ENCODE measurements around the gene RGPD8.
"Not testable (repeated sequence)": the region's sequence is repeated elsewhere in the genome, so short reads cannot be mapped to it uniquely, and the experiment has no call there.

RGPD8 gene

GRCh38 chr2:112434890-112435715 is 1.7 kb upstream of the RGPD8 start:
- not testable (repeated sequence) for DNase-seq

GRCh38 chr2:112433932-112434730 is 686 bp upstream of the RGPD8 start:
- no peak for DNase-seq

- not testable (repeated sequence) for DNase-seq
Measured at GRCh38 chr2:112432735-112433479, 538 bp downstream of the RGPD8 start.

- DNase-seq = not testable (repeated sequence)
Measured at GRCh38 chr2:112432390-112432734, 1.1 kb downstream of the RGPD8 start.

- DNase-seq = not testable (repeated sequence)
Measured at GRCh38 chr2:112431587-112432295, 1.7 kb downstream of the RGPD8 start.

GRCh38 chr2:112424553-112424952 is 8.9 kb downstream of the RGPD8 start:
- not testable (repeated sequence) for DNase-seq

- not testable (repeated sequence) for DNase-seq
Measured at GRCh38 chr2:112416860-112417259, 16.6 kb downstream of the RGPD8 start.

GRCh38 chr2:112360055-112360454 is 73.4 kb downstream of the RGPD8 start:
- DNase-seq = not testable (repeated sequence)

GRCh38 chr2:112354335-112354734 is 79.1 kb downstream of the RGPD8 start:
- DNase-seq = not testable (repeated sequence)

GRCh38 chr2:112352809-112353603 is 80.4 kb downstream of the RGPD8 start:
- not testable (repeated sequence) for DNase-seq

GRCh38 chr2:112352292-112352691 is 81.2 kb downstream of the RGPD8 start:
- DNase-seq = not testable (repeated sequence)

GRCh38 chr2:112345030-112346027 is 88.1 kb downstream of the RGPD8 start:
- no peak for DNase-seq

- no peak for DNase-seq
Measured at GRCh38 chr2:112343827-112344585, 89.4 kb downstream of the RGPD8 start.

GRCh38 chr2:112342067-112342550 is 91.3 kb downstream of the RGPD8 start:
- no peak for DNase-seq

GRCh38 chr2:112340475-112341267 is 92.8 kb downstream of the RGPD8 start:
- DNase-seq = no peak

GRCh38 chr2:112339986-112340385 is 93.5 kb downstream of the RGPD8 start:
- DNase-seq = no peak

- no peak for DNase-seq
Measured at GRCh38 chr2:112335600-112335999, 97.8 kb downstream of the RGPD8 start.

GRCh38 chr2:112332123-112332696 is 101.2 kb downstream of the RGPD8 start:
- DNase-seq = no peak
